HG03521 (cell line): ENCODE data around the gene PCCA.
A peak's percentile ranks its signal among the peaks of the same experiment; 100 is the strongest.
"Not testable (repeated sequence)": the region's sequence is repeated elsewhere in the genome, so short reads cannot be mapped to it uniquely, and the experiment has no call there.

Source experiments
- ATAC-seq: cut with Tn5 transposase; IDR thresholded peaks from one replicate; pipeline ENCODE4 v1.9.1; 2021; ENCODE audit warnings: mild to moderate bottlenecking, moderate library complexity; ENCODE audit not compliant: unreplicated experiment

The PCCA gene

DNA sequence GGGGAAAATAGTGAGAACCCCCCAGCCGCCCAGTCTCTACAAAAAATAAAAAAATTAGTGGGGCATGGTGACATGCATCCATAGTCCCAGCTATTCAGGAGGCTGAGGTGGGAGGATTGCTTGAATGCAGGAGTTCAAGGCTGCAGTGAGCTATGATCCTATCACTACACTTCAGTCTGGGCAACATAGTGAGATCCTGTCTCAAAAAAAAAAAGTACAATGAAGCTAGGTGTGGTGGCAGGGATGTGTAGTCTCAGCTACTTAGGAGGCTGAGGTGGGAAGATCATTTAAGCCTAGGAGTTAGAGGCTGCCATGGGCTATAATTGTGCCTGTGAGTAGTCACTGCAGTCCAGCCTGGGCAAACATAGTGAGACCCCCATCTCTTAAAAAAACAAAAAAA lies 8.9 kb downstream of the PCCA start:
- no peak for ATAC-seq

DNA sequence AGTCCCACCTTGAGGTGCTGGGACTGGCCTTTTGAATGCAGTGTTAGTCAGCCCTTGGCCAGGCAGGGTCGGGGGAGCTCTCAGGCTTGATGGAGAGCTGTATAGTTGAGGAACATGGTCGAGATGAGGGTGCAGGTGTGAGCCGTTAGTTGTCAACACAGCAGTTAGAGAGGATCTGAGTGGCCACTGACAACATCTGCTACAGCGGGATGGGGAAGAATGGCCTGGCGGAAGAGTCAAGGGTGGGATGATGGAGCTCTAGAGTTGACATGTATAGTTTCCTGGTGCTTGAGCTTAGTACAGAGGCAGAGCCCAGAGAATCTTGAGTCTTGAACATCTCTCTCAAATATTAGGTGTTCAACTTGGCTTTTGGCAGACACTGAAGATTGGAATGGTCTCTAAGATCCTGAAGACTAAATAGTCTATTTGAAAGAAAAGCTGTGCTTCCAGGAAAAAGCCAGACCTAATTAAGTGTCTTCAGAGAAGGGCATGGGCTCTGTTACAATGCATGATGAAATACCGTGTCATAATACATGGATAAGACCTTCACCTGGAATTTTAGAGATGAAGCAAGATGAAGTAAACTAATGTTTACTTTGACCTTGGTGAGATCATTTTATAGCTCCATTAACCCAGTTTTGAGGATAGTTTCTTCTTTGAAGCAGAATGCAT lies 9.7 kb downstream of the PCCA start:
- no peak for ATAC-seq

DNA sequence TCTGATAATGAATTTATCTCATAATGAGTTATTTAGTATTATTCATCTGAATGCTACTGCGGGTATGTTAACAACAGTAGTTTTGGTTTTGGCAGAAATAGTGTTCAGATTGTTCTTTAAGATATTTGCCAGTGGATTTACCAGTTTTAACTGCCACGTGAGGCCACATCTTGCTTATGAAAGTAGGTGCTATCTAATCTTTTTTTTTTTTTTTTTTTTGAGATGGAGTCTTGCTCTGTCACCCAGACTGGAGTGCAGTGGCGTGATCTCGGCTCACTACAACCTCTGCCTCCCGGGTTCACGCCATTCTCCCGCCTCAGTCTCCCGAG lies 10.2 kb downstream of the PCCA start:
- ATAC-seq: not testable (repeated sequence)

DNA sequence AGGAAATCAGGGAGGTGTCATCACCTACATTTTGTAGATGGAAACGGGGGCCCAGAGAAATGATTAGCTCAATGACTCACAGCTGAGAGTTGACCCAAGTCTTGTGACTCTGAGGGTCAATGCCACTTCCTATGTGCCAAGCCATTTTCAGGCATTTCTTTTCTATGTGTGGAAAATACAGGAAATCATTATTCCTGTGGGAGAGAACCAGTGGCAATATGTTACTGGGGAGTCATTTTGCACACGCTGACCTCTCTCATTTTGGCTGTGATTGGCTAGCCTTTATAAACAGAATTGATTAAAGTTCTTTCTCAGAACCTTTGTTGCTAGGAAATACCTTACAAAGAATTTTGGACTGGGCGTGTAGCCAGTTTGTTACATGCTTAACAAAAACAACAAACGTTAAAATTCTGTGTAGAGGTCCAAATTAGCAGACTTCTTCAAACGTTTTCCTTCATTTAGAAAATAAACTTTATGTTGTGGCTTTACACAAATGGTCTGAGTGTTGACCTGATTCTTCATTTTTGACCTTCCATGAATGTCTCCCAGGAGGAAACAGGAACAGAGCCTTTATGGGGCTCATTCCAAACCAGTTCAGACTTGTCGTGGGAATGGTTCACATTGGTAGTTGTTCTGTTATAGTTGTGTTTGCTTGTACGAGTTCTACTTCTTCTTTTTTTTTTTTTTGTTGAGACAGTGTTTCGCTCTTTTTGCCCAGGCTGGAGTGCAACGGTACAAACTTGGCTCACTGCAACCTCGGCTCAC lies 11.4 kb downstream of the PCCA start:
- no peak for ATAC-seq

- no peak for ATAC-seq
Measured at GRCh38 chr13:100102042-100102441, 13.1 kb downstream of the PCCA start.

DNA sequence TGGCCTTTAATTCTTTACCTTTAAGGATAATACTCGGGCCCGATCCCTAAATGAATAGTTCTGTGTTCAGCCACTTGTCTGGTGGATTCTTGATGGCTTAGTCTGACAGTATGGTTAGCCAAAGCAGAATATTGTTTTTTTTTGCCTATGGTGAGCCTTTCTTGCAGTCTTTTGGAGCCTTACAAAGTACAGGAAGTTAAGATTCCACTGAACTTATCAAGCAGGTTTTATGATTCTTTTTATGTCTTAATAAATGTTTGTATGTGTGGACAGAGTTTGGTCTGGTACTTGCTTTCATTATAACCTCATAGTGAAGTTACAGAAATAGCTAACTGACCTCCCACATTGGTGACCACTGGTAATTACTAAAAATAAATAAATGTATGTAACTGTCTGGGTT lies 17.1 kb downstream of the PCCA start:
- ATAC-seq: no peak

DNA sequence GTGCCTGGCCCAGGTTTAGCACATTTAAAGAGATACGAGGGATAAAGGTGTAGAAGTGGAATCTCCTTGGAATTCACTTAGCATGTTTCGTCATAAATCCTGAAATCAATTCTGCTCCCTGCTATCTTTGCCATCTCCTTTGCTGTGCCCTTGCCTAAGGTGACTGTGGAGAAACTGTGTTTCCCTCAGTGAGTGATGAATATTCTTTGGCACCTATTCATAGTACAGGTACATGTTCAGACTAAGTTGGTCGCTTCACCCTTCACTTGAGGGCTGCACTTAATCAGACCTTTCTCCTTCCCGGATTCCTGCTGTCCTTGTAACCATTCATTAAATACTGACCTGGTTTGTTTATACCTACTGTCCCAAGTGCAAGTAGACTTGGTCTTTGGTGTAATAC lies 17.8 kb downstream of the PCCA start:
- ATAC-seq: no peak

DNA sequence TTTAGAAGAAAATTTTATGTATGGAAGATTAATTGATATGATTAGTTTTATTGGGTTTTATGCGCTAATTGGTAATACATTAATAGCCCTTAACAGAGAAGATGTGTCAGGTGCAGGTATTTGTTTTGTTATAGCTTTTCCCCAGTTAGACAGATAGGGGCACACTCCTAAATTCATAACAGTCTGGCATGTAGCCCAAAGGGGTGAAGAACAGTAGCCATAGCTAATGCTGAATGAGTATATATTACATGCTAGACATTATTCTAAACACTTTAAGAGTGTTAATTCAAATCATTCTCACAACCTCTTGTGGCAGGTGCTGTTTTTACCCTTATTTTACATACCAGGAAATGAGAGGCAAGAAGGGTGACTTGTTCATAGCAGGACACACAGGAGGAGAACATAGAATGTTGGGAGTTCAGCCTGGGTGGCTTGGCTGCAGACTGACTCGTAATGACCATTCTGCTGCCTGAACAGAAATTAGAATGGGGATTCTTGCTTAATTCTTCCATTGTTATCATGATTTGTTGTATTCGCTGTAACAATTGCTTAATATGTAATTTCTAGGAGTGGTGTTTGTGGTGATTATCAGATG lies 20.1 kb downstream of the PCCA start:
- ATAC-seq: no peak

DNA sequence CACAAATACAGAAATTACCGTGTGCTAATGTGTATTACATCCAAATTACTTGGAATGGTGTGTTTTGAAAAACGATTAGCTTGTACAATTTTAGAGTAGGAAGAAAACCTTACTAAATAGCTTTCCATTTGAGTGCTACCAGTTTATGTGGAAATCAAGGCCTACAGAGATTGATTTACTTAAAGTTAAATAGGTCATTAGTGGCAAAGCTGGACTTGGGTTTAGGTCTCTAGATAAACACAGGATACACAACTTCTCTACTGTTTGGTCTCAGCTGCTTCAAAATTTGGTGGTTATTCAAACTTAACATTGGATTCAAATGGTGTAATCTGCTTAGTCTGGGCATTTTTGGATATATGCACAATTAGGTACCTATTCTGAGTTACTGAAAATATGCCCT lies 21.4 kb downstream of the PCCA start:
- ATAC-seq: no peak

GRCh38 chr13:100112186-100112838 lies 23.4 kb downstream of the PCCA start:
- no peak for ATAC-seq

DNA sequence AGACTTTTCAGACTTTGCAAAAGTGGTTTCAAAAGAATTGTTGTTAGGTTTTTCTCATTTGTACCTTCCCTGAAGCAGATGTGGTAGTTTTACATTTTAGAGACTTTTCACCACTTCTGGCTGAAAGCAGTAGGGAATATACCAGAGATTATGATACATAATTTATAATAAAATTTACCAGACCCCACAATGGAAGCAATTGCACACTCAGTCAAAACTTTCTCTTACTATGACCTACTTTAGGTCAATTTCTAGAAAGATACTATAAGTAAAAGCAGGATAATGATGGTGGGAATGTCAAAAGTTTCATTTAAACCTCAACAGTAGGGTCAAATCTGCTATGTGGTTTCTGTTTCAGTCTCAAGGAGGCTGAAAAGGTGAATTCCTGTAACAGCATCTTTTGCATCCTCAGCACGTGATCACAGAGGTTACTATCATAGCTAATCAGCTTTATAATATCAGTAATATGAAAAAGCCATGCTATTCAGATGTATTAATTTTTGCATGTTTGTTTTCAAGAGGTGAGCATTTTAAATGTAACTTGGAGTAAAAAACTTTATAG lies 26.9 kb downstream of the PCCA start:
- no peak for ATAC-seq

GRCh38 chr13:100124265-100124664 lies 35.4 kb downstream of the PCCA start:
- no peak for ATAC-seq

GRCh38 chr13:100125946-100126345 lies 37.1 kb downstream of the PCCA start:
- no peak for ATAC-seq

DNA sequence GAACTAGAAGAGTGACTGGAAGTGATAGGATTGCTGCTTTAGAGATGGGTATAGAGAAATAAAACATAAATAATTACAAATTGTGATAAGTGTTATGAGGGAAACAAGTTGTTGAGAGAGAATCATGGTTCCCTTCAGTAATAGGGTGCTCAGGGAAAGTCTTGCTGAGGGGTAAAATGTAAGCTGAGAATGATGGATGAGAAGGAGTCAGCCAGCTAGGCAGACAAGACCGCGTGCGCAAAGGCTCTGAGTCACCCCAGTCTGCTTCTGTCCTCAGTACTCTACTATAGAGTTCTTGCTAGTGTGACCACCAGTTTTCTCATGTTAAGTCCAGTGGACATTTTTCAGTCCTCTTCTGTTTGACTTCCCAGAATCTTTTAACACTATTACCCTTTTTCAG lies 39.5 kb downstream of the PCCA start:
- no peak for ATAC-seq

DNA sequence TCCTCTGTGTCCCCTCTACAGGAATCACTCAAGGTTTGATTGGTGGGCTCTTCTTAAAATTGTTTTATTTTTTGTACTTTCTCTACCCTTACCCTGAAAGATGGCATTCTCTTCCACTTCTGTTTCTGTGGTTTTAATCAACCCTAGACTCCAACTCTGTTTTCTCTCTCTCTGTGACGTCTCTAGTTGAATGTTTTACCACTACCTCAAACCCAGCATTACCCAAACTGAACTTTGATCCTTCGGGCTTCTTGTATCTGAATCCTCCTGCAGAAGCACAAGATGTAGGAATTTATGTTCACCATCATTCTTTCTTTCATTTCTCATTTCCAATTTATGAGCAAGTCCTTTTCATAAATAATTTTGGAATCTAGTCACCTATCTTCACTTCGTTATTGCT lies 39.9 kb downstream of the PCCA start:
- ATAC-seq: no peak

DNA sequence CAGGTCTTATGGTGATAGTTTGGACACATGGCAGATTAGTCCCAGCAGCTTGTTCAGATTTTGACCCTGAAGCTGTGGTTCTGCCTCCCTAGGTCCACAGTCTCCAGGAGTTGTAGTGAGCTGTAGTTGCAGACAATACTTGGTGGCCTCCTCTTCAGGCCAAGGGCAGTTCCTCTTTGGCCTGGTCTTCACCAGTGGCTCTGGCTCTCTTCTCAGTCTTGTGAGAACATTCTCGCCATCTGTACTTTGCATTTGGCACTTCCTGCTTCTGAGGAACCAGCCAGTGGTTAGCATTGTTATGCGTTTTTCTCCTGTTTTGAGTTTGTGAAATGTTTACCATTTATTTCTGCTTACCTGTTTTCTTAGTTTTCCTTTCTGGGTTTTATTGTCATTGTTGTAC lies 40.7 kb downstream of the PCCA start:
- peak; percentile 61 for ATAC-seq

GRCh38 chr13:100130092-100130491 lies 41.2 kb downstream of the PCCA start:
- ATAC-seq: no peak

- no peak for ATAC-seq
Measured at GRCh38 chr13:100130930-100131511, 42.1 kb downstream of the PCCA start.

DNA sequence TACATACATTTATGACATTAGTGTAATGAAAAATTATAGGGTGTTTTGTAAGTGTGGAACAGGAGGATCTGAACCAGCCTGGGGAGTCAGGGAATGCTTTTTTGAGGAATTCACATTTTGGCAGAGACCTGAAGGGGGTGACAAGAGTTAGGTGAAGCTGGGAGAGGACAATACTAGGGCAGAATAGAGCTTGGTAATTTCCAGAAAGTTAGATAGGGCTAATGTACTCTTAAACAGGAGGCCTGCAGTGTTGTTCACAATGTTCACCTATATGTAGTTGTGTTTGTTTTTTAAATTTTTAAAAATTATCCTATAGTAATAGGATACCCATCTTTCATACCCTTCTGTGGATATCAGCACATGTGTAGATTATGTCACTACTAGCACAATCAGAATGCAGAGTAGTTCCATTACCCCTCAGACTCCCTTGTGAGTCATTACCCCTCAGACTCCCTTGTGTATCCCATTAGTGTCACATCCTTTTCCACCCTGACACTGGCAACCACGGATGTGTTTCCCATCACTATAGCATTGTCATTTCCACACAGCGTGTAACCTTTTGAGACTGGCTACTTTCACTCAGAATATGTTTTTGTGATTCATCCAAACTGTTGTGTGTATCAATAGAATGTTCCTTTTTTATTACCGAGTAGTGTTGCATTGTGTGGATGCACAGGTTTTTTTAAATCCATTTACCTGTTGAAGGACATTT lies 43.1 kb downstream of the PCCA start:
- ATAC-seq: no peak

DNA sequence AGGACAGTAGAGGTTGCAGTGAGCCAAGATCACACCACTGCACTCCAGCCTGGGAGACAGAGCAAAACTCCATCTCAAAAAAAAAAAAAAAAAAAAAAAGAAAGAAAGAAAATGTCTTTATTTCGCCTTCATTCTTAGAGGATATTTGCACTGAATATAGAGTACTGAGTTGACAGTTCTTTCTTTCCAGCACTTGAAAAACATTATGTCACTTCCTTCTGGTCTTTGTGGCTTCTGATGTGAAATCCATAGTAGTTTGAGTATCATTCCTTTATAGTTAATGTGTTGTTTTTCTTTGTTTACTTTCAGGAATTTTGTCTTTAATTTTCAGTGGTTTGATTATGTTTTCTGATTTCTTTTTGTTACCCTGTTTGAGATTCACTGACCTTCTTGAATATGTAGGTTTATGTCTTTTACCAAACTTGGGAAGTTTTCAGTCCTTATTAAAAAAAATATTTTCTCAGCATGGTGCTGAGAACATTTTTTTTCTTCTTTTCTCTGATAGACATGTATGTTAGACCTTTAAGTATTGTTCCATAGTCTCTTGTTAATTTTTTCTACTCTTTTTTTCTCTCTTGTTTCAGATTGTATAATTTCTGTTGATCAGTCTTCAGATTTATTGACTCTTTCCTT lies 50.1 kb downstream of the PCCA start:
- ATAC-seq: no peak
